ENCODE measurements around the gene MRPS18A. TPM values are rescaled to one million over a fixed set of nuclear protein-coding genes. Genes with fewer than 3 reads are reported as not detected.
"Not testable (repeated sequence)": the region's sequence is repeated elsewhere in the genome, so short reads cannot be mapped to it uniquely, and the experiment has no call there.

MRPS18A gene
- total RNA-seq, 1 donor from 2014 or later = 38.6 TPM

DNA sequence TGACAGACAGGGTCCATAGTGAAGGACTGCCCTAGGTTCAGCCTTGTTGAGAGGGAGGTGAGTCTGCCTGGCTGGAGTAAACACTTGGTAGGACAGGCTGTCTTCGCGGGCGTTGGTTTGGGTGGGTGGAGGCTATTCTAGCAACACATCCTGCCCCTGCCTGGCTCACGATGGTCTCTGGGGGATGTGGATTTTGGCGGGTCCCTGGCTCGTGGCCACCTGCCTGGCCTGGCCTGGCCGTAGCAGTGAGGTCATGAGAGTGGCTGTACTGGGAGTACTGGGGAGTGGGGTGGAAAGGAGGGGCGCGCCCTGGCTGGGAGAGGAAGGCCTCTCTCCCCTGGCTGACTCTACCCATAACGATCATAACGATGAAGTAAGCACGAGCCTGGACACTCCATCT lies 30.2 kb upstream of the MRPS18A start:
- intact Hi-C loops (cut with micrococcal nuclease) = no loop called here

DNA sequence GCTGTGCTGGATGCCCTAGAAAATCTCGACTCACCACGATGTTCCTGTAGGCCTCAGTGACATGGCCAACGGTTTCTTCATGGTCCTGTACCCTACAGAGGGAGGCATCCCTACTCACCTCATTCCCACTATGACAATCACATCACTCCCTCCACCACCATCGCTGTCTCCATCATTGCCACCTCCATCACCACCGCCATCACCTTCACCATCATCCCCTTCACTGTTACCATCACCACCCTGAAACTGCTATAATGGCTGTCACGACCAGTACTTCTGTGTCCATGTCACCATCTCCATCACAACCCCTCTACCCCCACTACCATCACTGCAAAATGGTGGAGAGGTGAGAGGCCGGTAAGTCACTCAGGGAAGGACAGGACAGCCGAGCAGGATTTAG lies 29.8 kb upstream of the MRPS18A start:
- intact Hi-C loops (cut with micrococcal nuclease) = no loop called here

DNA sequence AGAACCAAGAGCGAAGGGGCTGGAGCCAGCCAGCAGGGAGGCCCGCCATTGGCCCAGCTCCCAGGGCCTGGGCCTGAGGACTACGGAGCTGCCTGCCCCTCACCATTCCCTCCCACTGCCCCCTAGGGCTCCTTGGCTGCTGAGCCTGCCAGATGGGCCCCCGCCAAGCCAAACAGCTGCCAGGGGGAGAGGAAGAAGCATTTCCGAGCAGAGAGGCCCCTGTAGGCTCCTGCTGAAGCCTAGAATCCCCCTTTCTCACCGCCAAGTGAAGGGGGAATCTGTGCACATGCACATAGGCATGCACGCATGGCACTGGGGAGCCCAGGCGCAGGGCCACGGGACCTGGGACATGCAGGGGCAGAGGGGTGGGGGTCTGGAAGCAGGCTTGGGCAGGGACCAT lies 28.5 kb upstream of the MRPS18A start:
- intact Hi-C loops (cut with micrococcal nuclease) = no loop called here

GRCh38 chr6:43715056-43715788 lies 27.6 kb upstream of the MRPS18A start:
- intact Hi-C loops (cut with micrococcal nuclease) = no loop called here

GRCh38 chr6:43714311-43715055 lies 26.9 kb upstream of the MRPS18A start:
- intact Hi-C loops (cut with micrococcal nuclease) = no loop called here

DNA sequence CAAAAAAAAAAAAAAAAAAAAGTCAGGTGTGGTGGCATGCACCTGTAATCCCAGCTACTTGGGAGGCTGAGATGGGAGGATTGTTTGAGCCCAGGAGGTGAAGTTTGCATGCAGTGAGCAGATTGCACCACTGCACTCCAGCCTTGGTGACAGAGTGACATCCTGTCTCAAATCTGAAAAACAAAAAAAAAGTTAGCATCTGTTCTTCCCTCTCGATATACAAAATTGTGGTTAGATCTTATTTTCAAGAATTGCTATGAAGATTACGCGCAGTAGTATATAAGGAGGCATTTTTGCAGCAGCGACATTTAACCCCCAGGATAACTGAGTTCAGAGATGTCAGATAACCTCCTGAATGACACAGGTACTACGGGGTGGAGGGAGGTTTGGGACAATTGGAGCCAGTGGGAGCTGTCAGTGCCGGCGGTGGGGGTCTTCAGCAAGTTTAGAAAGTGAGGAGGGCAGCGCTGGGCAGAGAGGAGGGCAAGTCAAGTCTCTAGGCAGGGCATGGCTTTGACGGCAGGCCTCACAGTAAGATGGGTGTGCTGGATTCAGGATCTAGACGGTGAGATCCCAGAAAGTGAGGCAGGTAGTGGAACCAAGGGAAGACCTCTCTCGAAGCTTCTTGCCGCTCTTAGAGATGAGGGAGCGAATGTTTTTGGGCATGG lies 26.2 kb upstream of the MRPS18A start:
- intact Hi-C loops (cut with micrococcal nuclease) = no loop called here

DNA sequence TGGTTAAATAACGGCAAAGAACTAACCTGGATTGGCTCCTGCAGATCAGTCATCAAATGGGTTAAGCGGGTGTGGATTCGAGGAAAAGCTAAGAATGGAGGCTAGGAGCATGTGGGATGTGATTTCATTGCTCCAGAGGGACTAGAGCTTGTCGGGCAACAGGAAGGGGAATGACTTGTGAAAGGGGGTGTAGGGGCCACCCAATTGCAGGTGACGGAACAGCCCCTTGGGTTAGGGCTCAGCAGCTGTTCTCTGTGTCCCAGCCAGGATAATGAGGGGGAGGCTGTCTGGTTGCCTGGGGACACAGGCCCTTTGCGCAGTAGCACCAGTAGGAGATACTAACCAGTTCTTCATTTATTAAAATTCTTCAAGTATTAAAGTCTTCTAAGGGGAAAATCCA lies 25.0 kb upstream of the MRPS18A start:
- intact Hi-C loops (cut with micrococcal nuclease) = no loop called here

DNA sequence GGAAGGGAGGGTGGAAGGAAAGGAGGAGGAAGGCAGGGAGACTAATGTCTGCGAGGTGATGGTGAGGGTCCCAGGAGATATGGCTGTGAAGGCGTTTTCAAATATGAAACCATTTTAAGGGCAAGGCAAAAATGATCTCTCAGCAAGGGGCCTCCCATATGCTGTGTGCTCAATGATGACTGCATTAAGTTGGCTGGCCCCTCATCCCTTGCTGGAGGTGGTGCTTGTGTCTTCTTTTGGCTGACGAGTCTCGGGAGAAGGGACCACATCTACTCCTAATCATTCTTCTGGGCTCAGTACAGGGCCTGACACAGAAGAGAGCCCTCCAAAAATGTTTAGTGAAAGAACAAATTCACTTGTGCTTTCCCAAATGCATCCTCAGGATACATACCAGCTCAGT lies 23.0 kb upstream of the MRPS18A start:
- intact Hi-C loops (cut with micrococcal nuclease) = no loop called here

DNA sequence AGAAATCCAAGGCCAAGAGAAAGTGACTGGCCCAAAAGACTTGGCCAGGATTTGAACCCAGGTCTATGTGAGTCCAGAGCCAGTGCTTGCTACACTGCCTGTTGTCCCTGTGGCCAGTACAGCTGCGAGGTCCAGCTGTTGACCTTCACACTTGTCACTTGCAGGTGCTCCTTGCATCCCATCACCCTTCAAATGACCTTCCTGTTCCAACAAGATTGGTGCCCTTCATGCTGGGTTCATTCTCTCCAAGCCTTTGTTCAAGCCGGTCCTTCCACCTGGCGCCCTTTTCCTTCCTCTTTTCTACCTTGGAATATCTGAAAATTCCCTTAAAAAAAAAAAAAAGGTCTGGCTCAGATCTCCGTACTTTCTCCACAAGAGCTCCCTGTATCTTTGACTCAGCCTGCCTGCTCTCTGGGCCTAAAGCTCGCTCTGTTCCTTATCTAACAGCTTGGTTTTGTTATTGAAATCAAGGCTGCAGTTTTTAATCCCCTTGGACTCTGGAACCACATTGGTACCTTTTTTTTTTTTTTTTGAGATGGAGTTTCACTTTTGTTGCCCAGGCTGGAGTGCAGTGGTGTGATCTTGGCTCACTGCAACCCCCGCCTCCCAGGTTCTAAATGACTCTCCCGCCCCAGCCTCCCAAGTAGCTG lies 22.2 kb upstream of the MRPS18A start:
- intact Hi-C loops (cut with micrococcal nuclease) = no loop called here

DNA sequence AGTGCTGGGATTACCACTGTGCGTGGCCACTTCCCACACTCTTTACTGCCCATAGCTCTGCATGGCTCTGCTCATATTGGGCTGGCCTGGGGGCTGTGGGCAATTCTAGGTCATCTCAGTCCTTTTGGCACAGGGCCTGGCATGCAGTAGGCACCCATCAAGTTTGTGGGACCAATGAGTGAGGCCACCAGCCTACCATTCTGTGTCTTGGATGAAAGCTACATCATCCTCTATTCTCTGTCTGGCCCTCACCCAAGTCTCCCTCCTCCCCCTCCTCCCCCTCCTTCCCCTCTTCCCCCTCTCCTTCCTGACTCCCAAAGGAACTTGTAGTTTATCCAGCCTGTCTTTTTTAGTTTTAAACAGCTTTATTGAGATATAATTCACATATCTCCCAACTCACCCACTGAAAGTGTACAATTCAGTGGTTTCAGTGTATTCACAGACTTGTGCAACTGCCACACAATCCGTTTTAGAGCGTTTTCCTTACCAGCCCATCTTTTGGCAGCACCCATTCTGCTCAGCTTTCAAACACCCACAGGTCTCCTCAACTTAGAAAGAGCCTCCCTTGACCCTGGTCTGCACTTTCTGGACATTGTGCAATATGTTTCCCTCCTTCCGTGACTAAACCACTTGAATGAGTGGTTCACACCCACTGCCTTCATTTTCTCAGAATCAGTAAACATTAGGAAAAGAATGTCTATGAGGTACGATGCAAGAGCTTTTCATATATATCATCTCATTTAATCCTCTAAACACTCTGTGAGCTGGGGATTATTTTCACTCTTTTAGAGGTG lies 21.5 kb upstream of the MRPS18A start:
- intact Hi-C loops (cut with micrococcal nuclease) = no loop called here

DNA sequence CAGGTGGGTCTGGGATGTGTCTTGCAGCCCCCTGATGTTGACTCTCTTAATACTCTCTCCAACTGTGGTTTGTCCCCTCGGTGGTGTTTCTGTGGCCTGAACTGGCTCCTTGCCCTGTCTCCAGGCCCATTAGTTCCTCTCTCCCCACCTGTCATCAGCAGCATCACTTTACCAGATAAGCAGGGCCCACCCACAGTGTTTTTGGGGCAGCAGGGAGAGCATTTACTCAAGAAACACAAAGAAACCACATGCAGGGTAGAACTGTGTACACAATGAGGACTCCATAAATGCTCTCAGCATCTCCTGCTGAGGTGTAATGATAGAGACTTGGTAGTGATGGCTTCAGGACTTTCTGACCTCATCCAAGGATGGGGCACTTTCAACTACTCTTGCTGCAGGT lies 20.2 kb upstream of the MRPS18A start:
- intact Hi-C loops (cut with micrococcal nuclease) = no loop called here

GRCh38 chr6:43707269-43707668 lies 19.7 kb upstream of the MRPS18A start:
- intact Hi-C loops (cut with micrococcal nuclease) = no loop called here

GRCh38 chr6:43706788-43707187 lies 19.2 kb upstream of the MRPS18A start:
- intact Hi-C loops (cut with micrococcal nuclease) = no loop called here

DNA sequence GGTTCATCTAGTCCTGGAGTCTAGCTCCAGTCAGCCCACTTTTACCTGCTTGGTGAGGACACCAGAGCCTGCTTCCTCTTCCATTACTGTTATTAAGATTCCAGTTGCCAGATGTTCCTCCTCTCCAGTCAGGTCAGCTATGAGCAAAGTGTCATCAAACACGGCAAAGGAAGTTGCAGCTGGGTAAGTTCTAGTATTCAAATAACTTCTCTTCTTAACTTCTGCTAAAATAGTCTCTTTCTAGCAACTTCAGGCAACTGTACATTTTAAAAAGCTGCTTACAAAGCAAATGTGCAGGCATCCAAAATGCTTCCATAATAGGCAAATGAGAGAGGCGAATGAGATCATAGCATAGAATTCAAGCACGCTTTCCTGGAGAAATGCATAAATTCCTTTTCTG lies 18.4 kb upstream of the MRPS18A start:
- intact Hi-C loops (cut with micrococcal nuclease) = no loop called here

DNA sequence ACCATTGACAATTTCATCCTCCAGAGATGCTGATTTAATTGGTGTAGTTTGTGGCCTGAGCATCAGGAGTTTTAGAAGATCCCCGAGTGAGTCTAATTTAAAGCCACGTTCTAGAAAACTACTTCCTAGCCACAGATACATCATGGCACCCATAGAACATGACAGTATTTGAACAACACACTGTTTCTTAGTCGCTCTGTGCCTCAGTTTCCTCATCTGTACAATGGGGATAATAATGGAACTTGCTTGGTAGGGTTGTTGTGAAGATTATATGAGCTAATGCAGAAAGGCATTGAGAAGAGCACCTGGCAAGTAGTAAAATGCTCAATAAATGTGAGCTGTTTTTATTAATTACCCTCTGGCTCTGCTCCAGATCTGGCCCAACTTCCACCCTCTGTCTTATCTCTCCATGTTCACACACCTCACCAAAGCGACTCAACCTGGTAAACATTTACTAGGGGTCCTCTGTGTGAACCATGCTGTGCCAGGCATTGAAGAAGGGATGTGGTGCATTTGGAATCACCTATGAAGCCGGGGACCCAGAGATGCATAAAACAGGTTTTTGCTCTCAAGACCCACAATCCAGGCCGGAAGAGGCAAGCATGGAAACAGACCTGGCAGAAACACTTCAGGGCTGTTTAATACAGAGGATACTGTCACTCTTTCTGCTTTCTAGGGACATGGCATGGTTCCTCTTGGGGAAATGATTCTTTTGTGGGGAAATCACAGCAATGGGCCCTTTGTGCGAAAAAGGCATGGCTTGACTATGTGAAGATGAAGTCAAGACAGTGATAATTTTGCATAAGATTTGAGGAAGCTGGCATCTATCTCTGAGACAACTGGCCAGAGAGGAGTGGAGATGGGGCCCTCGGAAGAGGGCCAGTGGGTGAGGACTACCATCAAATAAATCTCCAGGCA lies 16.2 kb upstream of the MRPS18A start:
- intact Hi-C loops (cut with micrococcal nuclease) = no loop called here

GRCh38 chr6:43702534-43703440 lies 15.2 kb upstream of the MRPS18A start:
- intact Hi-C loops (cut with micrococcal nuclease) = no loop called here

DNA sequence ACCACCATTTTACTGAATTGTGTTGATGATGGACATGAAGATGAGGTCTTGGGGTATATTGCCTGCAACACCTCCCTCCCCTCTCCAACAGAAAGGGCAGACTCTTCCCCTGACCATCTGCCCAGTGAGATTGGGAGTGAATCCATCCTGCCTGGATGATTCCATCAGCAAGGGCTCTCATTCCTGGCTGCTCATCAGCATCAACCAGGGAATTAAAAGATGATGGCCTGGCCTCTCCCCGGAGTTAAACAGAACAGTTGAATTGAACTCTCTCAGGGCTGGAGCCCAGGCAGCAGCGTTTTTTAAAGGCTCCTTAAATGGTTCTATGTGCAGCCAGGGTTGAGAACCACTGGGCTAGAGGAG lies 14.6 kb upstream of the MRPS18A start:
- intact Hi-C loops (cut with micrococcal nuclease) = no loop called here

DNA sequence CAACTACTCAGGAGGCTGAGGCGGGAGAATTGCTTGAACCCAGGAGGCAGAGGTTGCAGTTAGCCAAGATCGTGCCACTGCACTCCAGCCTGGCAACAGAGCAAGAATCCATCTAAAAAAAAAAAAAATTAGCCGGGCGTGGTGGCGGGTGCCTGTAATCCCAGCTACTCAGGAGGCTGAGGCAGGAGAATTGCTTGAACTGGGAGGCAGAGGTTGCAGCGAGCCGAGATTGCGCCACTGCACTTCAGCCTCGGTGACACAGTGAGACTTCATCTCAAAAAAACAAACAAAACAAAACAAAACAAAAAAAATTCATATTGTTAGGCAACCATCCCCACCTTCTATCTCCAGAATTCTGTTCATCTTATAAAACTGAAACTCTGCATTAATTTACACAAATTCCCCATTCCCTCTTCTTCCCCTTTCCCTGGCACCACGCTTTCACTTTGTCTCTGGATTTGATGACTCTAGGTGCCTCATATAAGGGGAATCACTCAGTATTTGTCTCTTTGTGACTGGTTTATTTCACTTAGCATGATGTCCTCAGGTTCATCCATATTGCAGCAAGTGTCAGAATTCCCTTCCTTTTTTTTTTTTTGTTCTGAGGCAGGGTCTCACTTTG lies 13.5 kb upstream of the MRPS18A start:
- intact Hi-C loops (cut with micrococcal nuclease) = not testable (repeated sequence)
